Activated T-cell treated with anti-CD3 and anti-CD28 coated beads for 1 hour (primary cell): ENCODE measurements around the gene UBXN1.

Source experiments
- DNase-seq: peaks from one replicate; pipeline ENCODE4 v3.0.0-alpha.2; 2020; ENCODE audit warnings: low read depth

Gene UBXN1, protein sequence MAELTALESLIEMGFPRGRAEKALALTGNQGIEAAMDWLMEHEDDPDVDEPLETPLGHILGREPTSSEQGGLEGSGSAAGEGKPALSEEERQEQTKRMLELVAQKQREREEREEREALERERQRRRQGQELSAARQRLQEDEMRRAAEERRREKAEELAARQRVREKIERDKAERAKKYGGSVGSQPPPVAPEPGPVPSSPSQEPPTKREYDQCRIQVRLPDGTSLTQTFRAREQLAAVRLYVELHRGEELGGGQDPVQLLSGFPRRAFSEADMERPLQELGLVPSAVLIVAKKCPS

DNA sequence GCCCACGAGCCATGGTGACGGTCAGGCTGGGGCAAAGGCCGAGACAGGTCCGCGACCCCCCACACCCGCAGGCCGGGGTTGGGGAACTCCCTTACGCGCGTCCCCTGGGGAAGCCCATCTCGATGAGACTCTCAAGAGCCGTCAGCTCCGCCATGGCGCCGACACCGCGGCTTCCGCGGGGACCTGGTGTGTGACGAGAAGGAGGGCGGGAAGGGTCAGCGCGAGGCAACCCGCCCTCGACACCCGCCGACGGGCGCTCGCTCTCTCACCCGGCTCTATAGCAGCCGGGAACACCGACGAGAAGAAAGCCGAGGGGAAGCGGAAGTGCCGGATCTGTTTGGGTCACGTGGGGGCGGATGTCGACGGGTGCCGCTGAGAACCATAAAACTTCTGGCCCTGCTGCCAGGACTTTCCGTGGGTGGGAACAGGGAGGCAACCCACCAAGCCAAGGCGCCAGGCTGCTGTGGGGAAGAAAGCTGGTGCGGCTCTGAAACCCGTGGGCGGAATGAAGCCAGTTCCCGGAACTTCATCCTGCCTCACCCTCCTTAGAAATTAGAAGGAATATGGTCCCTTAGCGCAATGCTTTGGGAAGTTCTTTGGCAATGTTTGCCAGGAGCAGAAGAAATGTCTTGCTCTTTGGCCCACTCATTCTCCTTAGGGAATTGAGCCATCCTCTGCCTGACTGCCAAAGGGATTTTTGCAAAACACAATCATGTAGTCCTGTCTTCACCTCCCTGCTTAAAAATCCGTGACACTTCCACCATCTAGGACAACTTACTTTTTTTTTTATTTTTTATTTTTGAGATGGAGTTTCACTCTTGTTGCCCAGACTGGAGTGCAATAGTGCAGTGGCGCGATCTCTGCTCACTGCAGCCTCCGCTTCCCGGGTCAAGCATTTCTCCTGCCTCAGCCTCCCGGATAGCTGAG lies at the start of gene UBXN1:
UBXN1 (minus strand) TSS at position 304 of the 927 bp plus-strand sequence; CDS start at position 154, 150 bp downstream.
- peak; percentile 73 for DNase-seq

DNA sequence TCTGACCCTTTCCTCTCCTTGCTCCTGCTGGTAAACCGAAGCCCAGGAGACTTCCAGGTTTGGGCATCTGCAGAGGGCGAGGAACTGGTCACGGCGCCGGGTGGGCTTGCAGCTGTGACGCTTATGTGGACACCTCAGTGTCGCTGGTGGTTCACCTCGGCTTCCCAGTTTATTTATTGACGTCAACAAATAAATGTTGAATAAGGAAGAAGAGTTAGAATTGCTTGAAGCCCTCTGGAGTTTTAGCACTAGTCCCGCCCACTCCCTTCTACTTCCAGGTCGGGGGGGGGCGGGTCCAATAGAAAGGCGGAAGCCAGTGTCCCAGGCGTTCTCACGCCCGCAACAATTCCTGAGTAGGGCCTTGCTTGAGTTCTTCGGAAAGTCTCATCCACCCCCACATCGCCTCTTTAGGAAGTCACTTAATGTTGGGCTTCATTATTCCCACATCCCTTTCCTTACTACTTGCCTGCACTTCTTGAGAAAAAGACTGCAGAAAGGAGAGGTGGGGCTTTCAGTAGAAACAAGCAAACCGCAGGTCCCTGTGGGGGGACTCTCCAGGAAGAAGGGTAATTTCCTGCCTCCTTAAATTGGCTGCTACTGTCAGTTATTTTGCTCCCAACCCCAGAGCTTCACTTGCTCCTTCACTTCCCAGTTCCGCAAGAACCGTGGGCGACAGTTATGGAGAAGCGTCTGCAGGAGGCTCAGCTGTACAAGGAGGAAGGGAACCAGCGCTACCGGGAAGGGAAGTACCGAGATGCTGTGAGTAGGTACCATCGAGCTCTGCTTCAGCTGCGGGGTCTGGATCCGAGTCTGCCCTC lies 49.5 kb upstream of the UBXN1 start, which contains the start of gene TTC9C:
TTC9C (plus strand) TSS at position 316 of the 818 bp plus-strand sequence; CDS start at position 679, 363 bp downstream.
- peak; percentile 77 for DNase-seq

GRCh38 chr11:62727872-62728170 lies 48.9 kb upstream of the UBXN1 start:
- DNase-seq: peak; percentile 63

GRCh38 chr11:62727165-62727871 lies 48.4 kb upstream of the UBXN1 start, which contains the start of gene HNRNPUL2:
Gene HNRNPUL2, minus strand, starts transcription at chr11:62727457. Its CDS starts 301 bp downstream, at chr11:62727156.
- peak; percentile 96 for DNase-seq

DNA sequence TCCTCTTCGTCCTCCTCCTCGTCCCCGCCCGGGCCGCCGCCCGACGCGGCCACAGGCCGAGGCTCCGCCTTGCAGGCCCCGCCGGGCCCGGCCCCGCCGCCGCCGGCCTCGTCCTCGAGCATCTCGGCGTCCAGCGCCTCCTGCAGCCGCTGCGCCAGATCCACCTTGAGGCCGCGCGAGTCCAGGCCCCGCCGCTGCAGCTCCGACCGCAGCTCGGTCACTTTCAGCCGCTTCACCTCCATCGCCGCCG lies 48.0 kb upstream of the UBXN1 start:
- DNase-seq: no peak

GRCh38 chr11:62726156-62726914 lies 47.5 kb upstream of the UBXN1 start:
- DNase-seq: no peak

DNA sequence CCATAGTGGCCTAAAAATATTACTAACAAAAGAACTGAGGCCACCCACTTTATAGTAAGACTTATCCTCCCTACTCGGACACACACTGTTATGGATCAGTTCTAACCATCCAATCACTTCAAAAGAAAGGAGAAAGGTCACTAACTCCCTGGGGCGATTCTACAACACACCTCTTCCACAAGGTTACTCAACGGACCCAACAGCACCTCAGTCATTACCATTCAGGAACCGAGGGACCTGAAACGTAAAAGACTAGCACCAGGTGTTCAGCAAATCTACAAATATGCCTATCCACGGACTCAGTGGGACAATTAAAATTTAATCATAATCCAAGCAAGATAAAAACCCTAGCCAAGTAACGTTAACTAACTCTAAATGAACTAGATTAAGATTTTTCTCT lies 46.8 kb upstream of the UBXN1 start:
- DNase-seq: no peak

GRCh38 chr11:62724171-62724570 lies 45.3 kb upstream of the UBXN1 start:
- DNase-seq: no peak

- DNase-seq: no peak
Observed at GRCh38 chr11:62721994-62722393, 43.1 kb upstream of the UBXN1 start.

- DNase-seq: no peak
Observed at GRCh38 chr11:62719302-62719978, 40.6 kb upstream of the UBXN1 start.

GRCh38 chr11:62716816-62717215 lies 37.9 kb upstream of the UBXN1 start:
- DNase-seq: no peak

DNA sequence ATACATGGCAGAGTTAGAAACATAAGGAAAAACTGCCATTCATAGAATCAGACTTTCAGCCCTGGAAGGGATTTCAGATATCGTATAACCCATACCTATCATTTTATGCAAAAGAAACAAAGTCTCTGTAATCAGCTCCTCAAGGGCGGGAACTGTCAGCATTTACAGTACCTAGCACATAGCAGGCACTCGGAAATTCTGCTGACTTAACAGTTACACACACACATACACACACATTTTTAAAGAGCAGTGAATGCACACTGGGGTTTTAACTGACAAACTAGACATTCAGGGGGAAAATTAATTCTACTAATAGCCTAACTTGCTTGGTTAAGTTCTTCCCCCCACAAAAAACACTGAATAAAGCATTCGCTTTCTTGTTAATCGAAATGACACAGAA lies 37.3 kb upstream of the UBXN1 start:
- no peak for DNase-seq

GRCh38 chr11:62715150-62716130 lies 36.6 kb upstream of the UBXN1 start:
- DNase-seq: no peak

- no peak for DNase-seq
Observed at GRCh38 chr11:62713343-62713742, 34.5 kb upstream of the UBXN1 start.

DNA sequence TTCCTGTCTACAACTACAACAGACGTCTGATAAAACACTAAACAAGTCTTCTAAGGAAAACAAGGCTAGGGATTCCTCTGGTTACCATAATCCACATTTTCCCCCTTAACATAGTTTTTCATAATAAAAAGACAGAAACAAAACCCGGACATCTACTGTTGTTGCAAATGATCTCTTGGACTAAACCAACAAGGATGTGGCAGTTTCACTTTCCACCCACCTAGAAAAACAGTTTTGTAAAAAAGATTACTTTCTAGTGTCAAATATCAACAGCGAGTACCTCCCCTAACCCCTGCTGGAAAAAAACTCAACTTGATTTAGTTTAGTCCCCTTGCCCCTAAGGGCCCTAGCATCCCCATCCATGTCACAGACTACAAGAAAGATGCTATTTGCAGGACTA lies 34.0 kb upstream of the UBXN1 start:
- no peak for DNase-seq

DNA sequence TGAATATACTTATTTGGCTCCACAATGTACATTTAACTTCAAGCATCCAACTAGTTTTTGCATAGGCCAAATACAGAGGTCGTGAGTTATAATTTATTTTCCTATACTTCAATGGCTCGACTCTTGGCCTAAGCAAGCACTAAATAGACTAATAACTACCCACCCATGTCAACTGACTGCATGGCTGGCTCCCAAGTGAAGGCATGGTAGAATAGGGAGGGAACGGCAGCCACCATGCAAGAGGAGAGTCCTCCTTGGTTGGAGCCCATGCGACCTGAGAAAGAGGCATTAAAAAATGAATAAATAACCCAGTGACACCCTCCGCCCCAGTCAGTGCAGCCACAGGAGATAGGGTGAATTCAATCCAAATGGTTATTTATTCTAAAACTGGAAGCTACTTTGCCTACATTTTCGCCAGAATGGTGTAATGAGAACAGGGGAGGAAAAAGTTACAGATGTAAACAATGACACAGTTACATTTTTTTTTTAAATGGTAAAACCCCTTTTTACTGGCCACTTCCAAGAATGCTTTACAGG lies 33.5 kb upstream of the UBXN1 start:
- no peak for DNase-seq

DNA sequence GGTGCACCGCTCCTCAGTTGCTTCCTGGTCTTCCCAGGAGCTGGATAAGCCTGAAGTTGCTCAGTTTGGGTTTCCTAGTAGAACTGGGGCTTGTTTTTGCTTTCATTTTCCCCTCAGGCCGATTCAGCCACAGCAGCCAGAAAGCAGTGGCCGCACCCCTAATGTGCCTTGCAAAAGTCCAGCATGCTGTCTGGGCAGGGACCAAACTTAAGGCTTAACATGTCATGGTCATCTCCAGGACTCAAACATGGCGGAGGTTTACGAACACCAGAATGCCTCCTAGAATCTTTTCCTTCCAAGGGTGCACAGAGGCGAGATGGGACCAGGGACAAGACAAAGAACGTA lies 31.1 kb upstream of the UBXN1 start:
- DNase-seq: no peak

DNA sequence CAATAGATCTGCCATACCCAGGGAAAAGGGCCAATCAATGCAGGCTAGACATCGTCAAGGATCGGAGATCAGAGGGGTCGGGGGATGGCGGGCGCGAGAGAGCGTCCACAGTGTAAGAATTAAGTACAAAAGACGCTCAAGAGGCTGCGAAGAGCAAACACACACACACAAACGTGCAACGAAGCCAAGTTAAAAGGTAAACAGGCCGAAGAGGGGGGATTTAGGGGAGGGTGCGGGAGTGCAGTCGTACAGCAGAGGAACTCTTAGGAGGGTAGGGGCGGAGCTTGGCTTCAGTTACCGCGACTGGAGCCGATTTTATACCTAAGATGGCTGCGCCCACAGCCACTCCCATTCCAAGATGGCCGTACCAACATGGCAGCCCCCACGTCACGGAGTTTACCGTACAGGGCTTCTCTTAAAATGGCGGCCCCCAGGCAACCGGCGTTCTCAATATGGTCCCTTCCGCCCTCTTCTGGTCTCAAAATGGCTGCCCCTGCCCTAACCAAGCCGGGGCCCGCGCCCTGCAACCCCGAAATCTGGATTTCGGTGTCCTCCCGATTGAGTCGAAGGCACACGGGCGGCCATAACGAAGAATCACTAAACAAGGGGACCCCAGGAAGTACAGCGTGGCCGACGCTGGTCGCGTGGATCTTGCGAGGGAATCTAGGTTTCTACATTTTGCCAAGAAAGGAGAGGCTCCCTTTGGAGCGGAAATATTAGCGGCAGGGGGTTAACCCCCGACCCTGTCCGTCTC lies 30.6 kb upstream of the UBXN1 start:
- peak; percentile 91 for DNase-seq
